HG03439 (cell line): ENCODE results near the gene FHOD3.

Experiments used
- ATAC-seq: cut with Tn5 transposase; IDR thresholded peaks from one replicate; pipeline ENCODE4 v1.9.1; 2021; ENCODE audit warnings: mild to moderate bottlenecking, moderate library complexity; ENCODE audit not compliant: unreplicated experiment

Gene FHOD3

GRCh38 chr18:36321658-36322407 is 24.3 kb downstream of the FHOD3 start:
- no peak for ATAC-seq

GRCh38 chr18:36322408-36322728 is 24.9 kb downstream of the FHOD3 start:
- no peak for ATAC-seq

GRCh38 chr18:36322734-36323133 is 25.2 kb downstream of the FHOD3 start:
- no peak for ATAC-seq

- no peak for ATAC-seq
Measured at GRCh38 chr18:36323421-36323820, 25.9 kb downstream of the FHOD3 start.

GRCh38 chr18:36325846-36326245 is 28.3 kb downstream of the FHOD3 start:
- no peak for ATAC-seq

- no peak for ATAC-seq
Measured at GRCh38 chr18:36326771-36327170, 29.3 kb downstream of the FHOD3 start.

- ATAC-seq = no peak
Measured at GRCh38 chr18:36327352-36328316, 30.1 kb downstream of the FHOD3 start.

GRCh38 chr18:36328385-36328858 is 30.9 kb downstream of the FHOD3 start:
- no peak for ATAC-seq

- ATAC-seq = no peak
Measured at GRCh38 chr18:36328916-36329315, 31.4 kb downstream of the FHOD3 start.

GRCh38 chr18:36329684-36330434 is 32.3 kb downstream of the FHOD3 start:
- ATAC-seq = no peak

GRCh38 chr18:36330435-36331052 is 33.0 kb downstream of the FHOD3 start:
- ATAC-seq = no peak

- no peak for ATAC-seq
Measured at GRCh38 chr18:36331521-36331971, 34.0 kb downstream of the FHOD3 start.

GRCh38 chr18:36333414-36333813 is 35.9 kb downstream of the FHOD3 start:
- no peak for ATAC-seq

GRCh38 chr18:36334798-36335197 is 37.3 kb downstream of the FHOD3 start:
- no peak for ATAC-seq

- no peak for ATAC-seq
Measured at GRCh38 chr18:36335476-36336279, 38.2 kb downstream of the FHOD3 start.

- ATAC-seq = no peak
Measured at GRCh38 chr18:36337679-36338402, 40.3 kb downstream of the FHOD3 start.

- no peak for ATAC-seq
Measured at GRCh38 chr18:36338403-36338933, 41.0 kb downstream of the FHOD3 start.

- no peak for ATAC-seq
Measured at GRCh38 chr18:36340246-36340645, 42.7 kb downstream of the FHOD3 start.

- no peak for ATAC-seq
Measured at GRCh38 chr18:36341944-36342343, 44.4 kb downstream of the FHOD3 start.
